GM18517 (cell line): Measurements from ENCODE around the gene KRTAP15-1.

Experiments
- ATAC-seq: cut with Tn5 transposase; IDR thresholded peaks from one replicate; pipeline ENCODE4 v1.9.1; 2021; ENCODE audit warnings: mild to moderate bottlenecking, moderate library complexity; ENCODE audit not compliant: unreplicated experiment

Gene KRTAP15-1

GRCh38 chr21:30486180-30486579, 46.1 kb downstream of the KRTAP15-1 start:
- no peak for ATAC-seq

GRCh38 chr21:30487336-30487735, 47.3 kb downstream of the KRTAP15-1 start, which contains the start of gene KRTAP19-2:
KRTAP19-2 (minus strand) TSS chr21:30487436; CDS start chr21:30487348, 88 bp downstream.
- no peak for ATAC-seq
